Neural progenitor cell (in vitro differentiated cells): ENCODE results near the gene CEP104.

Source experiments
- CTCF ChIP-seq: fragments of 200-600 bp; sonication (generic); IDR thresholded peaks from 2 replicates; pipeline ENCODE4 v1.5.1; 2017; ENCODE audit warnings: antibody characterized with exemption, mild to moderate bottlenecking
- EZH2 ChIP-seq: fragments of 200-600 bp; sonication (generic); IDR thresholded peaks from 2 replicates; pipeline ENCODE4 v1.6.1; 2017; ENCODE audit warnings: antibody characterized with exemption, mild to moderate bottlenecking, moderate library complexity
- EZH2phosphoT487 ChIP-seq: fragments of 200-600 bp; sonication (generic); IDR thresholded peaks from 2 replicates; pipeline ENCODE4 v1.6.1; 2017; ENCODE audit warnings: antibody characterized with exemption

GRCh38 chr1:3846541-3846940, 10.5 kb downstream of the CEP104 start:
- no peak for TF ChIP-seq CTCF
- TF ChIP-seq EZH2phosphoT487 = no peak
- TF ChIP-seq EZH2 = no peak
